Subcutaneous abdominal adipose tissue (tissue), 5 donors: ENCODE results near the gene BCL2.

Source experiments
- H3K27ac ChIP-seq: one replicate; pipeline ENCODE4 v1.7.0; 2013; ENCODE audit warnings: low read depth, mild to moderate bottlenecking, inconsistent platforms, low read length, moderate library complexity
- H3K27me3 ChIP-seq, 5 donors: one replicate each; pipeline ENCODE4 v1.7.0; 2013; ENCODE audit warnings: low read length in 5 of 5, inconsistent platforms in 1 of 5; ENCODE audit not compliant: control insufficient read depth in 5 of 5, insufficient read depth in 4 of 5
- H3K36me3 ChIP-seq, 5 donors: one replicate each; pipeline ENCODE4 v1.7.0; 2013; ENCODE audit warnings: low read length in 5 of 5; ENCODE audit not compliant: control insufficient read depth in 5 of 5, insufficient read depth in 5 of 5
- H3K4me1 ChIP-seq, 5 donors: one replicate each; pipeline ENCODE4 v1.7.0; 2013; ENCODE audit warnings: low read length in 5 of 5, mild to moderate bottlenecking in 3 of 5, moderate library complexity in 1 of 5; ENCODE audit not compliant: control insufficient read depth in 5 of 5, insufficient read depth in 5 of 5
- H3K4me3 ChIP-seq, 5 donors: one replicate each; pipeline ENCODE4 v1.7.0; 2013; ENCODE audit warnings: low read length in 5 of 5, low read depth in 1 of 5
- H3K9ac ChIP-seq, 5 donors: one replicate each; pipeline ENCODE4 v1.7.0; 2013; ENCODE audit warnings: low read length in 5 of 5, mild to moderate bottlenecking in 4 of 5, moderate library complexity in 3 of 5
- H3K9me3 ChIP-seq, 5 donors: one replicate each; pipeline ENCODE4 v1.7.0; 2013; ENCODE audit warnings: low read length in 5 of 5; ENCODE audit not compliant: control insufficient read depth in 5 of 5
- donor health status: healthy.
- donor health status: healthy.
- donor health status: healthy.
- donor health status: healthy.
- donor health status: healthy.

Gene BCL2

GRCh38 chr18:63074981-63075404 is 244.6 kb downstream of the BCL2 start:
- Histone ChIP-seq H3K4me3 (peak overlapping the region; percentile 69 to 87 (median 78)), H3K27ac (peak overlapping the region; percentile 57), H3K36me3 (no peaks in the 10 kb centered on the region), H3K4me1 (peaks cover 0 to 8% (median 5%) of the 10 kb centered on the region in 5 donors), H3K27me3 (no peaks in the 10 kb centered on the region), H3K9me3 (peaks cover 0 to 7% (median 0%) of the 10 kb centered on the region in 5 donors), H3K9ac (peak overlapping the region; percentile 74 to 81 (median 79))

GRCh38 chr18:63073481-63073880 is 246.1 kb downstream of the BCL2 start:
- H3K4me3 ChIP-seq = no peak overlapping the region
- no peaks in the 10 kb centered on the region for H3K9me3 ChIP-seq
- no peak overlapping the region for H3K9ac ChIP-seq
- H3K27ac ChIP-seq = no peak overlapping the region
- H3K27me3 ChIP-seq = no peaks in the 10 kb centered on the region
- no peaks in the 10 kb centered on the region for H3K36me3 ChIP-seq
- peaks cover 0 to 8% (median 5%) of the 10 kb centered on the region in 5 donors for H3K4me1 ChIP-seq
